Thymus (tissue), 2 donors: Measurements from ENCODE around the gene CNNM3. TPM values are rescaled to one million over a fixed set of nuclear protein-coding genes. Genes with fewer than 3 reads are reported as not detected.

Source experiments
- polyA plus RNA-seq: library from polyadenylated mRNA; stranded (reverse); fragments of 200-250 nt; gene quantifications from one replicate; pipeline ENCODE4 v1.2.3, GENCODE V29; 2013
- total RNA-seq: library from RNA; stranded (reverse); fragments of 120-200 nt; gene quantifications from one replicate; pipeline ENCODE4 v1.2.4, GENCODE V29; 2013
- donor health status: healthy.

The CNNM3 gene
- total and polyA plus RNA-seq, 2 donors: 5.3 to 7.3 TPM

Other genes starting within 250 kb of the CNNM3 start
- gene KANSL3, start 178.0 kb upstream of the CNNM3 start, total RNA-seq: 21.2 TPM
- gene KANSL3, start 178.0 kb upstream of the CNNM3 start, polyA plus RNA-seq: 27.2 TPM
- gene FER1L5, start 173.5 kb upstream of the CNNM3 start, total RNA-seq: 0.05 TPM
- gene FER1L5, start 173.5 kb upstream of the CNNM3 start, polyA plus RNA-seq: 0.09 TPM
- 16.0 TPM for gene LMAN2L, start 76.2 kb upstream of the CNNM3 start, total RNA-seq
- 10.9 TPM for gene LMAN2L, start 76.2 kb upstream of the CNNM3 start, polyA plus RNA-seq
- gene CNNM4, start 55.4 kb upstream of the CNNM3 start, total RNA-seq: 2.4 TPM
- gene CNNM4, start 55.4 kb upstream of the CNNM3 start, polyA plus RNA-seq: 3.1 TPM
- gene ANKRD23, start 27.8 kb downstream of the CNNM3 start, total RNA-seq: 3.4 TPM
- 7.5 TPM for gene ANKRD23, start 27.8 kb downstream of the CNNM3 start, polyA plus RNA-seq
- 14.2 TPM for gene ANKRD39, start 41.7 kb downstream of the CNNM3 start, total RNA-seq
- gene ANKRD39, start 41.7 kb downstream of the CNNM3 start, polyA plus RNA-seq: 10.0 TPM
- 9.8 TPM for gene SEMA4C, start 53.8 kb downstream of the CNNM3 start, total RNA-seq
- gene SEMA4C, start 53.8 kb downstream of the CNNM3 start, polyA plus RNA-seq: 14.1 TPM
- gene FAM178B, start 170.3 kb downstream of the CNNM3 start, total RNA-seq: 0.76 TPM
- 3.5 TPM for gene FAM178B, start 170.3 kb downstream of the CNNM3 start, polyA plus RNA-seq